Measurements from ENCODE around the gene ERBB4. TPM values are rescaled to one million over a fixed set of nuclear protein-coding genes. Genes with fewer than 3 reads are reported as not detected.

The ERBB4 gene
- total RNA-seq, 4 donors from 2014 or later = 0.04 to 0.57 (median 0.35) TPM; not detected in 1

DNA sequence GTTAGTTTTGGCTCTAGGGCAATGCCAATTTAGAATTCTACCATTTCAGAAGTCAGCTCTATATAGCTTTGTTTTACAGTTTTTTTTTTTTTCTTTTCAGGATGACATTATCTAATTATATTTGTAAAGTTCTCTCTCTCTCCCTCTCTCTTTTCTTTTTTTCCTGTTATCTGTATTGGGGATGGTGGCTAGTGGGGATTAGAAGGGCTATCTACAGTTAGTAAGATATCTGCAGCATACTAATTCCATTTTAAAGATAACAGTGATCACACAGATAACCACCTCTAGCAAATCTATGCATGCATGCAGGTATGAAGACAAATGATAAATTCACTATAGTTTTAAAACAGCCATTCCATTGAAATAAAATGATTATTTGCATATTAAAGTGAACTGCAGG, 438.9 kb downstream of the ERBB4 start:
- H3K27ac ChIP-seq = no peak overlapping the region
- H3K9me3 ChIP-seq = no peaks in the 10 kb centered on the region
- no peaks in the 10 kb centered on the region for H3K4me1 ChIP-seq
- no peak for TF ChIP-seq POLR2A (IDR thresholded peaks at IDR 0.05)
- TF ChIP-seq, protein P1, sequence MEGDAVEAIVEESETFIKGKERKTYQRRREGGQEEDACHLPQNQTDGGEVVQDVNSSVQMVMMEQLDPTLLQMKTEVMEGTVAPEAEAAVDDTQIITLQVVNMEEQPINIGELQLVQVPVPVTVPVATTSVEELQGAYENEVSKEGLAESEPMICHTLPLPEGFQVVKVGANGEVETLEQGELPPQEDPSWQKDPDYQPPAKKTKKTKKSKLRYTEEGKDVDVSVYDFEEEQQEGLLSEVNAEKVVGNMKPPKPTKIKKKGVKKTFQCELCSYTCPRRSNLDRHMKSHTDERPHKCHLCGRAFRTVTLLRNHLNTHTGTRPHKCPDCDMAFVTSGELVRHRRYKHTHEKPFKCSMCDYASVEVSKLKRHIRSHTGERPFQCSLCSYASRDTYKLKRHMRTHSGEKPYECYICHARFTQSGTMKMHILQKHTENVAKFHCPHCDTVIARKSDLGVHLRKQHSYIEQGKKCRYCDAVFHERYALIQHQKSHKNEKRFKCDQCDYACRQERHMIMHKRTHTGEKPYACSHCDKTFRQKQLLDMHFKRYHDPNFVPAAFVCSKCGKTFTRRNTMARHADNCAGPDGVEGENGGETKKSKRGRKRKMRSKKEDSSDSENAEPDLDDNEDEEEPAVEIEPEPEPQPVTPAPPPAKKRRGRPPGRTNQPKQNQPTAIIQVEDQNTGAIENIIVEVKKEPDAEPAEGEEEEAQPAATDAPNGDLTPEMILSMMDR (IDR thresholded peaks at IDR 0.05) = no peak
- no peaks in the 10 kb centered on the region for H3K27me3 ChIP-seq
- intact Hi-C loops (cut with DNase I) = no loop called here
- H3K4me3 ChIP-seq = no peak overlapping the region
- DNase-seq = no peak
- no peaks in the 10 kb centered on the region for H3K36me3 ChIP-seq

- Histone ChIP-seq H3K27me3 (no peaks in the 10 kb centered on the region), H3K4me3 (no peak overlapping the region), H3K9me3 (no peaks in the 10 kb centered on the region), H3K4me1 (no peaks in the 10 kb centered on the region), H3K36me3 (no peaks in the 10 kb centered on the region), H3K27ac (no peak overlapping the region)
- TF ChIP-seq, protein P1 (IDR thresholded peaks at IDR 0.05) = no peak
- TF ChIP-seq POLR2A (IDR thresholded peaks at IDR 0.05) = no peak
- intact Hi-C loops (cut with DNase I) = no loop called here
- no peak for DNase-seq
Observed at GRCh38 chr2:212098966-212099365, 439.6 kb downstream of the ERBB4 start.

GRCh38 chr2:212097001-212097400, 441.6 kb downstream of the ERBB4 start:
- no peak for TF ChIP-seq POLR2A (IDR thresholded peaks at IDR 0.05)
- TF ChIP-seq, protein P1 (IDR thresholded peaks at IDR 0.05) = no peak
- H3K9me3 ChIP-seq = no peaks in the 10 kb centered on the region
- 68% methylated on average over 1 of the region's 1 CpG for WGBS, 2 donors

GRCh38 chr2:212089873-212090272, 448.7 kb downstream of the ERBB4 start:
- intact Hi-C loops (cut with DNase I) = no loop called here
- no peaks in the 10 kb centered on the region for H3K9me3 ChIP-seq
- H3K4me1 ChIP-seq = no peaks in the 10 kb centered on the region
- DNase-seq = no peak
- no peak overlapping the region for H3K27ac ChIP-seq
- H3K36me3 ChIP-seq = no peaks in the 10 kb centered on the region
- 31 to 68% methylated on average over 1 of the region's 1 CpG for WGBS, 2 donors
- H3K4me3 ChIP-seq = no peak overlapping the region
- H3K27me3 ChIP-seq = no peaks in the 10 kb centered on the region
- TF ChIP-seq, protein P1 (IDR thresholded peaks at IDR 0.05) = no peak
- TF ChIP-seq POLR2A (IDR thresholded peaks at IDR 0.05) = no peak

More at GRCh38 chr2:212097001-212097400, 441.6 kb downstream of the ERBB4 start:
- Histone ChIP-seq H3K36me3 (no peaks in the 10 kb centered on the region), H3K4me3 (no peak overlapping the region), H3K4me1 (no peaks in the 10 kb centered on the region), H3K27ac (no peak overlapping the region), H3K27me3 (no peaks in the 10 kb centered on the region)
- no peak for DNase-seq
- intact Hi-C loops (cut with DNase I) = no loop called here

- no peak for DNase-seq
- H3K27ac ChIP-seq = no peak overlapping the region
- no peak for TF ChIP-seq POLR2A (IDR thresholded peaks at IDR 0.05)
- TF ChIP-seq, protein P1 (IDR thresholded peaks at IDR 0.05) = no peak
- H3K4me3 ChIP-seq = no peak overlapping the region
- H3K4me1 ChIP-seq = no peaks in the 10 kb centered on the region
- H3K9me3 ChIP-seq = no peaks in the 10 kb centered on the region
- intact Hi-C loops (cut with DNase I) = no loop called here
- H3K27me3 ChIP-seq = no peaks in the 10 kb centered on the region
- WGBS, 2 donors = 24 to 46% methylated on average over 1 of the region's 1 CpG
- H3K36me3 ChIP-seq = no peaks in the 10 kb centered on the region
Observed at GRCh38 chr2:212088353-212088752, 450.2 kb downstream of the ERBB4 start.

Data from esophagus squamous epithelium (tissue), 5 donors.